ENCODE measurements around the gene KCTD17.

DNA sequence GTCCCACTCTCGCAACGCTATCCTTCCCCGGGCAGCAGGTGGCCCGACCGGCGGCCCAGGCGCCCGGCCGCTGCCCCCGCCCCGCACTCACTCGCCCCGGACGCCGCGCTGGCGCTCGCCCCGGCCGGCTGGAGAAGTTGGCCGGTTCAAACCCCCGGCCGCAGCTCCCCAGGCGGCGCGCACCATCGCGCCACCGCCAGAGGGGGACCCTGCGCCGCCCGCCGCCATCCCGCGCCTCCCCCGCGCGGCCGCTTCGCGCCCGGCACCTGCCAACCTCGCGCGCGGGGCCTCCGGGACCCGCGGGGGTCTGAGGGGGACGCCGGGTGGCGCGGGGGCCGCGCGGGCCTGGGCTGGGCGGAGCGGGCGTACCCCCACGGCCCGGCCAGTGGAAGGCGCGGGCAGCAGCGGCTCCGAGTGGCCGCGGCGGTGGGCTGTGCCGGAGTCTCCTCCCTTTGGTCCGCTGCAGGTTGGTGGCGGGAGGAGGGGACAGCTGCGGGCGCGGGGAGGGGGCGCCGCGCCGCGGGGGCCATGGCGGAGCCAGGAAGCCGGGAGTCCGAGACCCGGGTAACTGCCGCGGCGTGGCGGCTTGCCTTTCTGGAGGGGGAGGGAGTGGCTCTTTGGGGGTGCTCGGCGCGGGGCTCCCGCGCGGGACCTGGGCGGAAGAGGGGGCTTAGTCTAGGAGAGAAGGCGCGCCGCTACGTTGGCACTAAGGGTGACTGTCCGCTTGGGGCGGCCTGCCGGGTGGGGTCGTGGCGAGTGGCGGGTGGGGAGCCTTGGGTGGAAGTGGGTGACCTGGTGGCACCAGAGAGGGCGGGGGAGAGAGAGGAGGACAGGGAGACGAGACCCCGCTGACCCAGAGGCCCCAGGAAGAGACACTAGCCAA is 32.0 kb upstream of the KCTD17 start, which contains the start of the genes MPST and TST:
- TF ChIP-seq CTCF (conservative IDR thresholded peaks at IDR 0.05; ENCODE audit: low read length) (no peak; the same call in 1 of the 2 replicates), EZH2phosphoT487 (IDR thresholded peaks at IDR 0.05; ENCODE audit: borderline replicate concordance) (no peak)

Measured in Loucy (cell line).